ENCODE data around the gene TSC2. TPM values are rescaled to one million over a fixed set of nuclear protein-coding genes. Genes with fewer than 3 reads are reported as not detected.
"Not testable (repeated sequence)": the region's sequence is repeated elsewhere in the genome, so short reads cannot be mapped to it uniquely, and the experiment has no call there.

Gene TSC2
- total and polyA plus RNA-seq, 12 donors: 18.6 to 333 (median 92.6) TPM

GRCh38 chr16:2032285-2033056, 15.3 kb upstream of the TSC2 start:
- Histone ChIP-seq H3K27ac (peak overlapping the region; percentile 24 to 93 (median 77)), H3K4me1 (replicated peaks in 1 of 2) (peaks cover 9 to 57% of the 10 kb centered on the region in 2 donors), H3K36me3 (replicated peaks in 1 of 2) (no peaks in the 10 kb centered on the region), H3K4me3 (peak overlapping the region in 1 of 4 donors; percentile 53), H3K27me3 (no peaks in the 10 kb centered on the region), H3K9me3 (replicated peaks in 1 of 3) (no peaks in the 10 kb centered on the region)
- WGBS, 4 donors: 48 to 52% (median 52%) methylated on average over 3 to 15 of the region's 15 CpGs
- intact Hi-C loops (cut with DNase I): no loop called here
- peak in 4 of 7 donors; percentile 41 to 52 (median 48) for DNase-seq
- TF ChIP-seq POLR2A (IDR thresholded peaks at IDR 0.05) (no peak), CTCF (IDR thresholded peaks at IDR 0.05) (no peak)

- TF ChIP-seq POLR2A (IDR thresholded peaks at IDR 0.05) (no peak), CTCF (IDR thresholded peaks at IDR 0.05) (no peak)
- 4 to 11% (median 9%) methylated on average over 6 to 37 of the region's 37 CpGs for WGBS, 4 donors
- peak; percentile 70 to 90 (median 77) for DNase-seq
- Histone ChIP-seq H3K27me3 (no peaks in the 10 kb centered on the region), H3K4me1 (replicated peaks in 1 of 2) (peaks cover 9 to 48% of the 10 kb centered on the region in 2 donors), H3K27ac (peak overlapping the region; percentile 24 to 93 (median 77)), H3K9me3 (replicated peaks in 1 of 3) (no peaks in the 10 kb centered on the region), H3K4me3 (peak overlapping the region in 2 of 4 donors; percentile 15 to 53), H3K36me3 (replicated peaks in 1 of 2) (no peaks in the 10 kb centered on the region)
- intact Hi-C loops (cut with DNase I): no loop called here
Observed at GRCh38 chr16:2033057-2033908, 14.5 kb upstream of the TSC2 start.

- DNase-seq; H3K36me3 ChIP-seq (replicated peaks in 1 of 2); H3K9me3 ChIP-seq (replicated peaks in 1 of 3); intact Hi-C loops (cut with DNase I); H3K27me3 ChIP-seq: not testable (repeated sequence)
- 30 to 80% (median 50%) methylated on average over 8 to 14 of the region's 32 CpGs for WGBS, 4 donors
- H3K4me3 ChIP-seq: peak overlapping the region in 2 of 4 donors; percentile 15 to 53
- peak overlapping the region; percentile 24 to 93 (median 77) for H3K27ac ChIP-seq
- peaks cover 9 to 55% of the 10 kb centered on the region in 2 donors for H3K4me1 ChIP-seq (replicated peaks in 1 of 2)
Observed at GRCh38 chr16:2033909-2034695, 13.7 kb upstream of the TSC2 start.

GRCh38 chr16:2034696-2035430, 12.9 kb upstream of the TSC2 start:
- Histone ChIP-seq H3K4me3 (no peak overlapping the region), H3K9me3 (replicated peaks in 1 of 3) (no peaks in the 10 kb centered on the region), H3K36me3 (replicated peaks in 1 of 2) (no peaks in the 10 kb centered on the region), H3K27ac (peak overlapping the region in 3 of 5 donors; percentile 37 to 90 (median 74)), H3K27me3 (no peaks in the 10 kb centered on the region), H3K4me1 (replicated peaks in 1 of 2) (peaks cover 9 to 63% of the 10 kb centered on the region in 2 donors)
- no peak for TF ChIP-seq POLR2A (IDR thresholded peaks at IDR 0.05)
- TF ChIP-seq CTCF (IDR thresholded peaks at IDR 0.05): no peak
- WGBS, 4 donors: 57 to 78% (median 63%) methylated on average over 11 to 16 of the region's 17 CpGs
- intact Hi-C loops (cut with DNase I): no loop called here
- DNase-seq: no peak
